DMS79 treated with DMSO at 0.1 percent for 48 hours (cell line): ENCODE results near the gene CWF19L1.
"Not testable (repeated sequence)": the region's sequence is repeated elsewhere in the genome, so short reads cannot be mapped to it uniquely, and the experiment has no call there.

Experiments
- DNase-seq: peaks from one replicate; lab custom pipeline; 2025; lab: John Stamatoyannopoulos, UW

CWF19L1 gene

DNA sequence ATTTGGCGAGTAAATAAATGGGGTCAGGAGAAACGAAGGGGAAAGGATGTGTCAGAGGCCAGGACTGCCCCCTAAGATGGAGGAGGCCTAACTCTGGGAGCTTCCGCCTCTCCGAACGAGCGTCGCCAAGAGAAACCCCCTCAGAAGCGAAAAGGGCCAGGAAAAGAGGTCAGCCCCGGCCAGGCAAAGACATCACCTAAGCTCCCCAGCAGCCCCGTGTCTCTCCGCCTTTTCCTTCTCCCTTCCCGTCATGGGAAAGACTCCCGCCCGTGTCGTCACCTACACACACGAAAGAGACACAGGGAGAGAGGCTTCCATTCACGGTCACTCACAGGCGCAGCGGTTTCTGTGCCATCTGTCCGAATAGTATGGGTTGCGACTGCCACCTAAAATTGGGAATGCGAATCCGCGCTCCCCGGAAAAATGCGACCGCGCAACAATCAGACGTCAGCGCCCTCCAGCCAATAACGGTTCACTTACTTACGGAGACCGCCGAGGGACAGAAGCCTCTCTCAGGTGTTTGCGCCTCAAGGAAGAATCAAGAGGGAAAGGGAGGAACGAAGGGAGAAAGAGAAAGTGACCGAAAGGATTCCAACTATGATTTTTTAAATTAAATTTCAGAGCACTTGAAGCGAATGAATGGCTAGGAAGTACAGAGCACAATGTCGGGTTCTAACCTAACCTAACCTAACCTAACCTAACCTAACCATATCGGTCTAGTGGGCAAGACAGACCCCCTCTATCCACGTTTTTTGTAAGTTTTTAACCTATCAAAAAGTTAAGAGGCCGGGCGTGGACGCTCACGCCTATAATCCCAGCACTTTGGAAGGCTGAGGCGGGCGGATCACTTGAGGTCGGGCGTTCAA, at the start of gene CWF19L1:
TSS of gene CWF19L1 (minus strand) at position 400 of the 866 bp plus-strand sequence. CDS start at position 355, 45 bp downstream.
- DNase-seq, result peak; percentile 66

DNA sequence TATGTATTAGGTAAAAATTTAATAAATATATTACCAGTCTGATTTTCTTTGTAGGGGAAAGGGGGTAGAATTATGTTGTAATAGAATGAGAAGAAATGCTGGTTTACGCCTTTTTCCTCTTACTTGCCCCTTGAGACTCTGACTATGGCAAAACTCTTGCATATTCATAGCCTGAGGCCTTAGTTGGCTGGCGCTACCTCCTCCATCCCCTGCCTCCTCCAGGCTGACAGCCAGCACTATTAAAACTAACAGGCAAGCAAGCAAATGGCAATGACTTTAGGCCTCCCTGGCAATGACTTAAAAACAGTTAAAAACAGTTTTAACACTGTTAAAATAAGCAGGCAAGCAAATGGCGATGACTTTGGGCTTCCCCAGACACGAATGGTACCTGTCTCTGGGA, 48.2 kb upstream of the CWF19L1 start:
- DNase-seq, result no peak

DNA sequence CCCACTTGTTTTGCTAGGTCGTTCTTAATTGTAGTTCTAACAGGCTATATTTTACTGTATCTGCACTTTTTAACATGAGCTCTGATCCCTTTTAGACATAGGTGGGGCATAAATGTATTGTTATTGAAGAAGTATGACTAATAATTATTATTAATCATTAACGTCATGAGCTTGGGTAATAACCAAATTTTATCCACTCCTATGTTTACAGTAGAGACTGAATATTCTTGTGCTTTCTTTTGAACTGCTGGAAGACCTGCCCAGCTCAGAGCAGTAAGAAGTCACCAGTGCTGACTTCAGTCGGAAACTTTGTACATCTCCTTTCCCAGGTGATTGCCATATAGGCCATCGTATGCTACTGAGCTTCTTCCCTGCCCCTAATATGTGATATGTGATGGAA, 43.9 kb upstream of the CWF19L1 start:
- DNase-seq, result no peak

DNA sequence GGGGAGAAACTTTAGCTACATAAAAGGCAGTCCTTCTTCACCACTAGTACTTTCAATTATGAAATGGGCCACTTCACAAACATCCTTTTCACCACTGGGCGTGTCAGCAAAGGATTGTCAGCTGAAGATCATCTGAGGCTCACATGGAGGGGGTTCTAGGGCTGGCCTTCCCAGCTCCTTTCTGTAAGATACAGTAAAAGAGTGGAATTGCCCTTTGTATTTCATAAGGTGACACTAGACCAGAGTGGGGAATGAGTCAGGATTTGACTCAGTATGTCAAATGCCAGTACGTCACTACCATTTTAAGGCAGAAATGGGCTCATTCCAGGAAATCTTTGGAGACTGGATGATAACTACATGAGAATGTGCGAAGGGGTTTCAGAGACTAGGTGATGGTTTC, 40.2 kb upstream of the CWF19L1 start:
- DNase-seq, result no peak

DNA sequence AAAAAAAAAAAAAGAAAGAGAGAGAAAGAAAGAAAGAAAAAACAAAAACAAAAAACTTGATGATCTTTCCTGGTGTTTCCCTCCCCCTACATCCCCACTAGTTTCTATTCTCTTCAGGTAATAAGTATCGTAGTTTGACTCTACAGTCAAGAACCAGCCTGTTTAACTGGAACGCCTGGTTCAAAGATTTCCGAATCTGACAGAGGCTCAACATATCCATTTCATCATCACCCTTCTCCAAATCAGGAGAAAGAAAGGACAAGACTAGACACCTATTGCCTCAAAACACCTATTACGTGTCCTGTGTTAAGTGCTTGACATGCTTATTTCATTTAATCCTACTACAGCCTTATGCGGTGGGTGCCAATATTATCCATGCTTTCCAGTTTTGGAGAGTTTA, 39.4 kb upstream of the CWF19L1 start:
- DNase-seq, result no peak

DNA sequence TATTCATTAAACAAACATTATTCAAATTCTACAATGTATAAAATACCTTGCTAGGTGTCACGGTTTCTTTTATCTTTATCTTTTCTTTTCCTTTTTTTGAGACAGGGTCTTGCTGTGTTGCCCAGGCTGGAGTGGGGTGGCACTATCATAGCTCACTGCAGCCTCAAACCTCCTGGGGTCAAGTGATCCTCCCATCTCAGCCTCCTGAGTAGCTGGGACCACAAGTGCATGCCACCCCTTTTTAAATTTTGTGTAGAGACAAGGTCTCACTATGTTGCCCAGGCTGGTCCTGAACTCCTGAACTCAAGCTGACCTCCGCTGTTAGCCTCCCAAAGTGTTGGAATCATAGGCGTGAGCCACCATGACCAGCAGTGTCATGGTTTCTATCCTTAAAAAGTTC, 37.0 kb upstream of the CWF19L1 start:
- no peak for DNase-seq

DNA sequence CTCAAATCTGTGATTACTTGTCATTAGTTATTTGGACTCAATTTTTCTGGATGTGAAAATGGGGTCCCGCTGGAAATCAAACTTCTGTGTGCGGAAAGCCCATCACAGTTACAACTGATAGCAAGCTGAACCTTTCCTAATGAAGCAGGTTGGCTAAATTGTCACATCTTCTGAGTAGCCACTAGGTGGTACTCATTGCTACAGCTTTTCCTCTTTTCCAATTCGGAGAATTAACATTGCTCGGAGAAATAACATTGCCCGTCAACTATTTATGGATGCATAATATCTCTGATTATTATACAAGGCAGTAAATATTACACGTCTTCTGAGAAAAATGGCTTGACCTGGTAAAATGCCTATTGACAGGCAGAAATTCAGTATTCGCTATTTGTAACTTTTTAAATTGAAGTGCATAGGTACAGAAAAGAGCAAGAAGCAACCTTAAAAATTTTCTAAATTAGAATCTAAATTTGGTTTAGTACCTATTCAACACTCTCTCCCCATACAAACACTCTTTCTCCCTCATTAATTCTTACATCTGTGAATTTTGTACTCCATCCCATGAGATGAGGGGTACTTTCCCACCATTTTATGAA, 36.4 kb upstream of the CWF19L1 start:
- DNase-seq, result peak; percentile 11

DNA sequence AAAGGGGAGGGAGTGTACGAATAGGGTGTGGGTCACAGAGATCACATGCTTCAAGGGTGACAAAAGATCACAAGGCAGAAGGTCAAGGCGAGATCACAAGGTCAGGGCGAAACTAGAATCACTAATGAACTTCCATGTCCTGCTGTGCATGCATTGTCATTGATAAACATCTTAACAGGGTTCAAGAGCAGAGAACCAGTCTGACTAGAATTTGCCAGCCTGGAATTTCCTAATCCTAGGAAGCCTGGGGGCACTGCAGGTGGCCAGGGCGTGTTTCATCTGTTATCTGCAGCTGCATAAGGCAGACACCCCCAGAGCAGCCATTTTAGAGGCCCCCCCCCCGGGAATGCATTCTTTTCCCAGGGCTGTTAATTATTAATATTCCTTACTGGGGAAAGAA, 33.7 kb upstream of the CWF19L1 start:
- DNase-seq, result not testable (repeated sequence)

DNA sequence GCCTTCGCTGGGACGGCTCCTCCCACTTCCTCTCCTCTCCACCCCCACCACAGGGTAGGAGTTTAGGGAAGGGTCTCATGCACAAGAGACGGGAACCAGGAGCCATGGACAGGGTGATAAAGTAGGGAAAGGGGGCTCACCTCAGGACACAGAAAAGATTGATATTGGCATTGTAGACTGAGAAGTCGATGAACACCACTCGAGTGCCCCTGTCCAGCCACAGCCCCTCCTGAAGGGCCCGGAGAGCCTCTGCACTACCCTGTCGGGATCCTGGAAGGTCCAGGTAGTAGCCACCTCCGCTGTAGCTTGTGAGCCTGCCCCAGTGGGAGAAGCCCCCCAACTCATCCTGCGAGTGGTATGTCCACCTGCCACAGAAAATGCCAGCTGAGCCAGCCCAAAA, 29.8 kb upstream of the CWF19L1 start:
- DNase-seq, result no peak

DNA sequence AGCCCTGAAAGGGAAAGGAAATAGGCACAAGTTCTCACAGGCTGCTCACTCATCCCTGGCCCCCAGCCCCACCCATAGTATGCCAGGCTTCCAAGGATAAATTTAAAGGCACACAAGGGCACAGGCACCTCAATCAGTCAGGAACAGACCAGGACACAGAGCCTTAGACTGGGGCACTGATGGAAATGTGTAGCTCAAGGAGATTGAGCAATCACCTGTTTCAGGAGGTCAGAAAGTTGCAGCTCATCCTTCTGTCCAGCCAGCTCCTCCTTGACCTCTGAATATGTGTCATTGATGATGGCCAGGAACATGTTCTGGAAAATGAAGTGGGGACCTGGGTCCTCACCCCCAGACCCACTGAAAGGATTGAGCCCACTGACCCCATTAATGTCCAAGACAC, 25.6 kb upstream of the CWF19L1 start:
- no peak for DNase-seq

DNA sequence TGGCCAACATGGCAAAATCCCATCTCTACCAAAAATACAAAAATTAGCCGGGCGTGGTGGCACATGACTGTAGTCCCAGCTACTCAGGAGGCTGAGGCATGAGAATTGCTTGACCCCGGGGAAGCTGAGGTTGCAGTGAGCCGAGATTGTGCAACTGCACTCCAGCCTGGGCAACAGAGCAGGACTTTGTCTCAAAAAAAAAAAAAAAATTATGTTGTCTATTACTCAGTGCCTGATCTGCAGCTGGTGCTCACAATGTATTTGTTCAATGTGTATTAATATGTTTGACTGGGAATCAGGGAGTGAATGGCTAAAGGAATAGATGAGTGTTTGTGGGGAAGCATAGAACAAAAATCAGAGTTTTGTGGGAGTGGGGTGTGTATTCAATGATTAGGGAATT, 24.9 kb upstream of the CWF19L1 start:
- not testable (repeated sequence) for DNase-seq

DNA sequence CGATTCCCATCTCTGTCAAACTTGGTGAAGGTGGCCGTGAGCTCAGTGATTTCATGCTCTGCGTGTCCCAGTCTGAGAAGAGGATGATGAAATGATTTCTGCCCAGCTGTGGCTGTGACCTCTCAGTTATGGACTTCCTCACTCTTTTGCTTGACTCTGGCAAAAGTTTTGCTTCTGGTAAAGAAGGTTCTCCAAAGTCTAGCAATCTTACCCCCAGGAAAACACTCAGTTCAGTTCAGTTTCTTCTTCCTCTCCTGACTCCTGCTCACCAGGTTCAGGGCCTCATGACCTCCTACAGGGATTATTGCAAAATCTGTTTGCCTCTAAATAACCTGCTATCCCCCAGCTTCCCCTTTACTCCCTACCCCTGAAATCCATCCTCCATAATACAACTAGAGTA, 23.9 kb upstream of the CWF19L1 start:
- DNase-seq, result no peak

DNA sequence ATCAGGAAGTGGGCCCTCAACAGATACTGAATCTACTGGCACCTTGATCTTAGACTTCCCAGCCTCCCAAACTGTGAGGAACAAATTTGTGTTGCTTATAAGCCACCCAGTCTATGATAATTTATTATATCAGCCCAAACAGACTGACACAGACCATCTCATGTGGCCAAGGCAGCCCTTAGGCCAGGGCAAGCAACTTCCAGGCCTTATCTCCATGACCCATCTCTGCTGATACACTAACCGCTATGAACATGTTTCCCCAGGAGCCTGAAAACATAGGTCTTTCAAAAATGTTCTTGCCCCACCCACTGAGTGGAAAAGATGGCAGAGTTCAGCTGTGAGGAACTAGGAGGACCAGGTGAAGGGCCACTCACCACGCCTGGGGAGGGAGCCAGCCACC, 22.2 kb upstream of the CWF19L1 start:
- no peak for DNase-seq

DNA sequence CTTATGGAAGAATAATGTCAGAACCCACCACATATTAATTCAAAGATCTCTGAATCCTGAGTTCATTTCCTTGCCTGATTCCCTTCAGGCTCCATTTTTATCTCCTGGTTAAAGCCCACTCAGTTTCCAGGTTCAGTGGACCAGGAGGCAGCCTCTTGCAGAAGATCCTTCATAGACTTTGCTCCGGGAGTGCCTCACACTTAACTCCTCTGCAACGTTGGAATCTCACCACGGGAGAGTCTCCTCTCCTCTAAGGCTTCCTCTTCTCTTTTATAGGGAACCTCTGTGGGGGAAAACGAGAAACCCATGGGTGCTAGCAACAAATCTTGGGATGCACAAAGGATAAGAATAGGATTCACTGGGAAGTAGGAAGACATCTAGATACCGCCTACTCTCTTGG, 20.8 kb upstream of the CWF19L1 start:
- DNase-seq, result no peak

DNA sequence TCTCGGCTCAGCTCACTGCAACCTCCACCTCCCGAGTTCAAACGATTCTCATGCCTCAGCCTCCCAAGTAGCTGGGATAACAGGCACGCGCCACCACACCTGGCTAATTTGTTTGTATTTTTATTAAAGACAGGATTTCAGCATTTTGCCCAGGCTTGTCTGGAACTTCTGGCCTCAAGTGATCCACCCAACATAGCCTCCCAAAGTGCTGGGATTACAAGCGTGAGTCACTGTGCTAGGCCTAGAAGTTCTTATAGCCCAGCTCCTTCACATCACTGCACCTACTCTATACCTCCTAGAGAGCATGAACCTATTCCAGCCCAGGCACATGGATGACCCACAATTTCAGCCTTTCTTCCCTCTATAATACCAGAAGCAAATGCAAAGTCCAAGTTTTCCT, 20.3 kb upstream of the CWF19L1 start:
- no peak for DNase-seq

DNA sequence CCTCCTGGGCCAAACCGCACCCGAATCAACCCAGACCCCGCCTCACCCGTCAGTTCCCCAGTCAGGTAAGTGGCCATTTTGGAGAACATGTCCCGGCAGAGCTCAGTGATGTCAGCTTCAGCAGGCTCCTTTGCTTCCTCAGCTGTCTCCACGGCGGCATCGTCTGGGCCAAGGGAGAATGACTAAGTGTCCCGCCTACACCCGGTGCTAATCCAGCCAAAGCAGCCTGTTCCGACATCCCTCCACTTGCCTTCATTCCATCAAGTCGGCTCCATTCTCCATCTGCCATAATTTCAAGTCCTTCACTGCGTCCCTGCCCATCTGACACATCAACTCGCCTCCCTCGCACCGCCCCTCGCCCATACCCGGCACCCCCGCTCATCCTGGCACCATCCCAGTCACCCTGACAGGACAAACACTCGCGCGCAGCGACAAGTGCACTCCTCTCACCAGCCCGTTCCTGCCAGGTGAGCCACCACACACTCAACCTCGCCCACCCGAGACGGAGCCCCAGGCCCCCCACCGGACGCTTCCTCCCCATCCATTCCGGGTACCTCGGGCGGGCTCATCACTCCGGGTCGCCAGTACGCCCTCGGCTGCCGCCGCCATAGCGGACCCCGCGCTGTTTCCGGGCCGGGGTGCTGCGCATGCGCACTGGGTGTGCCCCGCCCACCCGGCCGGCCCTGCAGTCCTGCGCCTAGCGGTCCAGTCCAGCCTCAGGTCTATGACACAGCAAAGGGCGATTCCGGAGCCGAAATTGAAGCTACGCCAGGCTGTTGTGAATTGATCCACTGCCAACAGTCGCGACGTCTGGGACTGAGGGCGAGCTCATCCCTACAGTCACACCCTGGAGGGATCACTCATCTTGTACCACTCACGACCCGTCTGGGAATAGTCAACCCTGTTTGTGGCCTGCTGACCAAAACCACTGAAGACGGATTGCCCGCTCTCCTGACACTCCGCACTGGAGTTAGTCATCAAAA, 18.9 kb upstream of the CWF19L1 start, which contains the start of gene BLOC1S2:
TSS of gene BLOC1S2 (minus strand) at position 630 of the 983 bp plus-strand sequence. CDS start at position 609, 21 bp downstream.
- peak; percentile 47 for DNase-seq

DNA sequence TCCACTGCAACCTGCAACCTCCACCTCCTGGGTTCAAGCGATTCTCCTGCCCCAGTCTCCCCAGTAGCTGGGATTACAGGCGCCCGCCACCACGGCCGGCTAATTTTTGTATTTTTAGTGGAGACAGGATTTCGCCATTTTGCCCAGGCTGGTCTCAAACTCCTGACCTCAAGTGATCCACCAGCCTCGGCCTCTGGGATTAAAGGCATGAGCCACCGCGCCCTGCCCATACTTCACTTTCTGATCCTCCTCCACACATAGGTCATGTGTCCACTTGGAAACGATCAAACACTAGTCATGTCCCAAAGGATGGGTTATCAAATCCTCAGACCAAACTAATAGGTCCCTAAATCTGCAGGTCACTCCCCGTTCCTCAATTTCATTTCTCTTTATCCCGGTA, 17.9 kb upstream of the CWF19L1 start:
- DNase-seq, result not testable (repeated sequence)

DNA sequence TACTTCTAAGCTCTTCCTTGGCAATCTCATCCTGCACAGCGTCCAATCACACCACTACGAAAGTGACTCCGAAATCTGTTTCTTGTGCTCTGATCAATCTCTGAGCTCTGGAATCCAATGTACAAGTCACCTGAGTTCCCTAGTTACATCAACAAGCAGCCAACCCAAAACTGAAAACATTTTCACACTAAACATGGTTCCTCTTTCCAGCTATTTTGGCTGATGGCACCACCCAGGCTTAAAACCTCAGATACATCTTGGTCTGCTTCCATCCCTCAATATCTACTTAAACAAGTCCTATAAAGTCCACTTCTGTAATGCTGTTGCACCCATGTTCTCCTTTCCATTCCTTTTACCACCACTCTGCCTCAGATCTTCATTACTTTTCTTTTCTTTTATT, 15.5 kb upstream of the CWF19L1 start:
- no peak for DNase-seq

DNA sequence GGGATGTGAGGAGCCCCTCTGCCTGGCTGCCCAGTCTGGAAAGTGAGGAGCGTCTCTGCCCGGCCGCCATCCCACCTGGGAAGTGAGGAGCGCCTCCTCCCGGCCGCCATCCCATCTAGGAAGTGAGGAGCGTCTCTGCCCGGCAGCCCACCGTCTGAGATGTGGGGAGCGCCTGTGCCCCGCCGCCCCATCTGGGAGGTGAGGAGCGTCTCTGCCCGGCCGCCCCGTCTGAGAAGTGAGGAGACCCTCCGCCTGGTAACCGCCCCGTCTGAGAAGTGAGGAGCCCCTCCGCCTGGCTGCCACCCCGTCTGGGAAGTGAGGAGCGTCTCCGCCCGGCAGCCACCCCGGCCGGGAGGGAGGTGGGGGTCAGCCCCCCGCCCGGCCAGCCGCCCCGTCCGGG, 9.5 kb upstream of the CWF19L1 start:
- DNase-seq, result not testable (repeated sequence)

DNA sequence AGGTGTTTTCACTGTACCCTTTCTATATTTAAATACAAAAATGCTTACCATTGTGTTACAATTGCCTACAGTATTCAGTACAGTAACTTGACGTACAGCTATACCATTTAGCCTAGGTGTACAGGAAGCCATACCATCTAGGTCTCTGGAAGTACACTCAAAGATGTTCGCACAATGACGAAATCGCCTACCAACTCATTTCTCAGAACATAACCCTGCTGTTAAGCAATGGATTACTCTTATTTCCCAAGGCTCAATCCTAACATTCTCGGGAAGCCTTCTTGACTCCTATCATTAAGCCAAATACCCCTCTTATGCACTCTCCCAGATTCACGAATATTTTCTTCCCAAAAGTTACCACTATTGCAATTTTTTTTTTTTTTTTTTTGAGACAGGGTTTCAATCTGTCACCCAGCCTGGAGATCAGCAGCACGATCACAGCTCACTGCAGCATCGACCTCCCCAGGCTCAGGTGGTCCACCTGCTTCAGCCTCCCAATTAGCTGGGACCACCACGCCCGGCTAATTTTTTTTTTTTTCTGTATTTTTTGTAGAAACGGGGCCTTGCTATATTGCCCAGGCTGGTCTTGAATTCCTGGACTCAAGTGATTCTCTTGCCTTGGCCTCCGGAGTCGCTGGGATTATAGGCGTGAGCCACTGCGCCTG, 1.5 kb downstream of the CWF19L1 start:
- DNase-seq, result no peak

DNA sequence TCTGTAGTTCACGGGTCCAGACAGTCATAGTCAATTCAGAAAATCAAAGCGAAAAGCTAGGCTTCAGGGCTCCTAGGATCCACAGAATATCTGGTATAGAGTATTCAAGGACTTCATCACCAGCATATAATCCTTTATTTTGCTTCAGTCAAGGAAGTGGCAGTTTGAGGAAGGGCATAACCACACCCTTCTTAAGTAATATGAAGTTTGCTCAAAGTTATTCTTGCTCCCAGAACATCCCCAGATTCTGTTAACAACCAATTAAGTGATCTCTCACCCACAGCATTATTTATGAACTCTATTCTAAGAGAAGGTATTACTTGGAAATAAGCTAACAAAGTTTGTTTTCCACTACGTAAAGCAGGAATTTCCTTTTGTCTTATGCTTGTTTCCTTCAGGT, 13.2 kb downstream of the CWF19L1 start:
- no peak for DNase-seq

DNA sequence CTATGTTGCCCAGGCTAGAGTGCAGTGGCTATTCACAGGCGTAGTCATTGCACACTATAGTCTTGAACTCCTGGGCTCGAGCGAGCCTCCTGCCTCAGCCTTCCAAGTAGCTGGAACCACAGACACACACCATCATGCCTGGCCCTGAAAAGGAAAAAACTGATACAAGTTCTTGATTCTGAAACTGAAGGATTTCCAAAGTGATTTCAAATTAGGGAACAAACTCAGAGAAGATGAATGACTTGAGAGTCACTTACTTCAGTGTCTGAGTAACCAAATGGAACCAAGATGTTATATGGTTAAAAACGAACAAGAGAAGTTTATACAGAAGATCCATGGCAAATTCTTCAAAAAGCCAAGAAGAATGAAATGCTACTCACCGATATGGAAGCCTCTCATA, 14.4 kb downstream of the CWF19L1 start:
- no peak for DNase-seq
